LNCaP clone FGC (cell line): ENCODE data around the gene MAOB.
"Not testable (repeated sequence)": the region's sequence is repeated elsewhere in the genome, so short reads cannot be mapped to it uniquely, and the experiment has no call there.

ENCODE experiments used
- DNase-seq: peaks from one replicate; pipeline ENCODE4 v3.0.0-alpha.2; 2011; ENCODE audit warnings: low read depth
- H3K4me3 ChIP-seq: 2 replicates; pipeline ENCODE4 v1.5.1; 2011; ENCODE audit warnings: mild to moderate bottlenecking, low read depth, low read length, control low read depth
- TF ChIP-seq, protein P1 (sequence below): IDR thresholded peaks from 2 replicates; pipeline ENCODE4 v1.5.1; 2012; ENCODE audit warnings: mild to moderate bottlenecking; ENCODE audit not compliant: control insufficient read depth, insufficient read depth; ENCODE audit errors: extremely low read depth

Gene MAOB

DNA sequence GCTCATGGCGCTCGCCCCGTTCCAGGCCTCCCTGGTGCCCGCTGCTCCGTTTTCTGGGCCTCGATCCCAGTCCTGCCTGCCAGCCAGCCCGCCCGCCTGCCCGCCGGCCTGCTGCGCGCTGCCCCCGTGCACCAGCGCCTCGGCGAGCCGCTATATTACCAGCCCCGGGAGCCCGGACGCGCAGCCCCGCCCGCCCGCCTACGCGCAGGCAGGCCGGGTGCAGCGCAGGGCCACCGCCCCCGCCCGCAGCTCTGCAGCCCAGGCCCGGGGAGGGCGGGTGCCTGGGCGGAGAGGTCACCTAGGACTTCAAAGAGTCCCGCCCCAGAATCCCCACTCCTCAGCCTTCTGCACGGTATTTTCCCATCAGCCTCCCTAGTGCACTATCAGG is at the start of gene MAOB:
MAOB (minus strand) TSS at position 157 of the 388 bp plus-strand sequence; CDS start at position 6, 151 bp downstream.
- TF ChIP-seq, protein P1, sequence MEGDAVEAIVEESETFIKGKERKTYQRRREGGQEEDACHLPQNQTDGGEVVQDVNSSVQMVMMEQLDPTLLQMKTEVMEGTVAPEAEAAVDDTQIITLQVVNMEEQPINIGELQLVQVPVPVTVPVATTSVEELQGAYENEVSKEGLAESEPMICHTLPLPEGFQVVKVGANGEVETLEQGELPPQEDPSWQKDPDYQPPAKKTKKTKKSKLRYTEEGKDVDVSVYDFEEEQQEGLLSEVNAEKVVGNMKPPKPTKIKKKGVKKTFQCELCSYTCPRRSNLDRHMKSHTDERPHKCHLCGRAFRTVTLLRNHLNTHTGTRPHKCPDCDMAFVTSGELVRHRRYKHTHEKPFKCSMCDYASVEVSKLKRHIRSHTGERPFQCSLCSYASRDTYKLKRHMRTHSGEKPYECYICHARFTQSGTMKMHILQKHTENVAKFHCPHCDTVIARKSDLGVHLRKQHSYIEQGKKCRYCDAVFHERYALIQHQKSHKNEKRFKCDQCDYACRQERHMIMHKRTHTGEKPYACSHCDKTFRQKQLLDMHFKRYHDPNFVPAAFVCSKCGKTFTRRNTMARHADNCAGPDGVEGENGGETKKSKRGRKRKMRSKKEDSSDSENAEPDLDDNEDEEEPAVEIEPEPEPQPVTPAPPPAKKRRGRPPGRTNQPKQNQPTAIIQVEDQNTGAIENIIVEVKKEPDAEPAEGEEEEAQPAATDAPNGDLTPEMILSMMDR, result no peak
- H3K4me3 ChIP-seq, result no peak within 1 kb of the TSS
- no peak for DNase-seq

DNA sequence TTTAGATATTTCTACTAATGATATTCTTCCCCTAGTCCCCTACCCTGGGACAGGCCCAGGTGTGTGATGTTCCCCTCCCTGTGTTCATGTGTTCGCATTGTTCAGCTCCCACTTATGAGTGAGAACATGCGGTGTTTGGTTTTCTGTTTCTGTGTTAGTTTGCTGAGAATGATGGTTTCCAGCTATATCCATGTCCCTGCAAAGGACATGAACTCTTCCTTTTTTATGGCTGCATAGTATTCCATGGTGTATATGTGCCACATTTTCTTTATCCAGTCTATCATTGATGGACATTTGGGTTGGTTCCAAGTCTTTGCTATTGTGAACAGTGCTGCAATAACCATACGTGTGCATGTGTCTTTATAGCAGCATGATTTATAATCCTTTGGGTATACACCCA is 39.8 kb upstream of the MAOB start:
- not testable (repeated sequence) for H3K4me3 ChIP-seq

DNA sequence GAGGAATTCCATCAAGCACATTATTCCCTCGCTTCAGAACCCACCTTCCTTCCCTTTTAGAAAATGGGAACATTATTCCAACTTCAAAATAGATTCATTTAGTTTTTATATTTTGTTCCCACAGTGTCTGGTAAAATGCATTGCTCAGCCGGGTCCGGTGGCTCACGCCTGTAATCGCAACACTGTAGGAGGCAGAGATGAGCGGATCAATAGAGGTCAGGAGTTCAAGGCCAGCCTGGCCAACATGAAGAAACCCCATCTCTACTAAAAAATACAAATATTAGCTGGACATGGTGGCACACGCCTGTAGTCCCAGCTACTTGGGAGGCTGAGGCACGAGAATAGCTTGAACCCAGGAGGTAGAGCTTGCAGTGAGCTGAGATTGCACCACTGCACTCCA is 28.5 kb upstream of the MAOB start:
- not testable (repeated sequence) for DNase-seq, H3K4me3 ChIP-seq

More for the DNA sequence above, 39.8 kb upstream of the MAOB start:
- not testable (repeated sequence) for DNase-seq

DNA sequence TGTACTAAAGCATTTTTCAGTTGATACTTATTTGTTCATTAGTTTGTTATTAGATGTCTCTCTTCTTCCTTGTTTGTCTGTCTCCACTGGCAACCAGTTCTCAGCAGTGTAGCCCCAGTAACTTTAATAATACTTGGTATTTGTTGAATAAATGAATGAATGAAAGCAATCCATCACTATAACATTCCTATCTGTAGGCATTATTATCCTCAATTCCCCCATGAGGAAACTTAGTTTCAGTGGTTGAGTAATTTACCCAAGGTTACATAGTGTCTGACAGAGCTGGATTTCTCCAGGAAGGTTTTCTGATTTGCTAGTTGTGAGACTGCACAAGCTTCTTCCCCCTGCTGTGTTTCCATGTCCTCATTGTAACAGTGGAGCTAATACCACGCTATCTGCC is 27.8 kb upstream of the MAOB start:
- no peak overlapping the region for H3K4me3 ChIP-seq
- TF ChIP-seq, protein P1, result no peak
- DNase-seq, result no peak

DNA sequence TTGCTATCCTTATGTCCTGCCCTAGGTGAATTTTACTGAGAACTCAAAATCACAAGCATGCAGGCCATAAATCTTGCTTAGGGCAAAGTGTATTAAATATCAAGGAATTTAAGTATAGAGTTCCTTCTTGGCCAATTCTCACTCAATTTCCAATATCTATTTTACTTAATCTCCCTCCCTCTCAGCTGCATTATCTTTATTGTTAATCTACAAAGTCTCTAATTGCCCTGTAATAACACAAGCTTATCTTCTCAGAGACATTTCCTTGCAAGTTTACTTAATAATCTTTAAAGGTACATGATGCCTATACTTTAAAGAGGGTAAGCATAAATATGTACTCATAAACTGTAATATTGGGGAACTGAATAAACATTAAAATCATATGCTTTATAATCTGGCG is 26.9 kb upstream of the MAOB start:
- TF ChIP-seq, protein P1, result no peak
- no peak overlapping the region for H3K4me3 ChIP-seq
- DNase-seq, result peak; percentile 75

DNA sequence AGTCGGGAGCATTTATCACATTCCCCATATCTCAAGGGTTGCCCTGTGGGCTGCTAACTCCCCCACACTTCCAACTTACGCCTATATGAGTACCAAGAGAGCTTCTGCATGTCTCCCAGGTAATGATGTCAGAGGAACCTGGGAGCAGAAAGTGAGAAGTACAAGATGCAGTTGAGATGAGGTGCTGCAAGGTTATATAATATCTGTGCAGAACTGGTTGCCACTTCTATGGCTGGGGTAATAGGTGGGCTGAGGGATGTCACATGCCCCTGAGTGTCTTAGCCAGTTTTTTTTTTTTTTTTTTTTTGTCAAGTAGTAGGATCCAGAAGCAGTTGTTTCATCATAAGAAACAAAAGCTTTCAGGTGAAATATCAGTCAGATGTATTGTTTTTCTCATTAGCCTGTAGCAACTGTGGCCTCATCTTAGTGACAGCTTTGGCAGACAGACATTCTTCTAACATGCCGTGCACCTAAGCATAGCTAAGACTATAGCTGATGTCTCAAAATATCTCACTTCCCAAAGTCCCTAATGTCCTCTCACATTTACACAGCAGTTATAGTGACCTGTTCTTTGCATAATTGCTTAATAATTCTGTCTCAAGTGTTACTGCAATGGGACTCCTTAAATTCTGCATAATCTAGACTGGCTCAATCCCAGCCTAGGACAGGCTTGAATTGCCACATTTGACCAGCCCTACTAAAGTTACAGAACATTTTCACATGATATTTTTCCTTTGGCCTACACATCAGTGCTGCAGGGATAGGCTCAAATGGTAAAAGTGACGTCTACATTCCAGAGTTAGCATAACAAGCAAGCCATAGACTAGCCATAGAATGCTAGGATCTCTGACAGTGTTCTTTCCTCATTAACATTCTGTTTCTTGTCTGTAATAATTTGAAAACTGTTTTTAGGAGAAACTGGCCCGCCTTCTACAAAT is 17.9 kb upstream of the MAOB start:
- TF ChIP-seq, protein P1, result no peak
- H3K4me3 ChIP-seq, result no peak overlapping the region
- no peak for DNase-seq

DNA sequence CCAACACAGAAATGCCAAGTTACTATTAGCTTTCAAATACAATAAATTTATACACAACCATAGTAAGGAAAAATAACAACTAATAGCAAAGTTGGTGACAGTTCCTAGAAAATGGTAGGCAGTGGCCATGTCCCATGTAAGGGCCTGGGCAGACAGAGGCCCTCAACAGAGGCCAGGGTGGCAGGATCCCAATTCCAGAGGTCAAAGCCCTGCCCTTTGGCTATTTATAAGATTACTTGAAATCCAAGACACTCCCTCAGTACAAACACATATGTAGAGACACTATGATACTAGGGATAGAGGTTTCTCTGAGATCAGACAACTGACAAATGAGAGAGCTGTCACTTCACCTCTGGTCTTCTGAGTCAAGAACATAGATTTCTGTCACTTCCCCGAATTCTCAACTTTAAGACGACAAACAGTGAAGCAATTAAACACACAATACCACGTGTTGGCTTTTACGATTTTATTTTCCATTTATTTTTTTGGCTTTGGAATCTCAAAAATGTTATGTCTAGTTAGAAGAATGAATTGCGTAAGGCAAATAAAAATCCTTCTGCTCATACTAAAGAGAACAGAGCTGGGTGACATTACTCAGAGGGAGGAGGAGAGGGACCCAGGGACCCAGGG is 16.3 kb upstream of the MAOB start:
- no peak overlapping the region for H3K4me3 ChIP-seq
- no peak for DNase-seq
- TF ChIP-seq, protein P1, result no peak
